Caco-2 (cell line): ENCODE results near the gene APOE. TPM values are rescaled to one million over a fixed set of nuclear protein-coding genes. Genes with fewer than 3 reads are reported as not detected.

ENCODE experiments used
- BruUV-seq: library from RNA; stranded (reverse); fragments of 400-500 nt; replicated peaks from 2 replicates; lab custom pipeline; 2021; lab: Mats Ljungman, UMichigan
- CTCF ChIA-PET: fragments of 300-600 bp; sonication (Branson Sonifier 250); formaldehyde crosslinking; loops from one replicate; lab custom pipeline; 2022; ENCODE audit warnings: antibody characterized with exemption; lab: Charles Lee
- POLR2A ChIA-PET: fragments of 300-600 bp; sonication (Branson Sonifier 250); formaldehyde crosslinking; loops from one replicate; lab custom pipeline; 2022; ENCODE audit warnings: antibody characterized with exemption; lab: Charles Lee
- DNase-seq, 2 experiments: peaks; one replicate each; pipeline versions ENCODE4 v3.0.0 to v3.0.0-alpha.2; 2020 to 2022
- H3K27me3 ChIP-seq: replicated peaks from 2 replicates; pipeline ENCODE4 v1.6.0; 2011; ENCODE audit warnings: low read length; ENCODE audit not compliant: control insufficient read depth, insufficient read depth
- H3K36me3 ChIP-seq: 2 replicates; pipeline ENCODE4 v1.5.1; 2011; ENCODE audit warnings: low read length; ENCODE audit not compliant: control insufficient read depth, insufficient read depth
- H3K4me1 ChIP-seq: fragments of 250-450 bp; sonication (Bioruptor Pico); 2 replicates; pipeline ENCODE4 v1.5.1; 2020; ENCODE audit warnings: mild to moderate bottlenecking
- H3K4me3 ChIP-seq: 2 replicates; pipeline ENCODE4 v1.5.1; 2011; ENCODE audit warnings: low read depth, mild to moderate bottlenecking, control low read depth, low read length
- H3K9me3 ChIP-seq: fragments of 250-450 bp; sonication (Bioruptor Pico); 2 replicates; pipeline ENCODE4 v1.5.1; 2020; ENCODE audit warnings: mild to moderate bottlenecking, moderate library complexity
- H3K27ac Mint-ChIP-seq: one replicate; pipeline ENCODE4 v1.8.0; 2022; ENCODE audit warnings: mixed read lengths; ENCODE audit not compliant: unreplicated experiment
- H3K27me3 Mint-ChIP-seq: one replicate; pipeline ENCODE4 v1.8.0; 2022; ENCODE audit warnings: mixed read lengths; ENCODE audit not compliant: insufficient read depth, unreplicated experiment
- H3K36me3 Mint-ChIP-seq: one replicate; pipeline ENCODE4 v1.8.0; 2022; ENCODE audit warnings: mild to moderate bottlenecking, mixed read lengths; ENCODE audit not compliant: insufficient read depth, unreplicated experiment
- H3K4me1 Mint-ChIP-seq: one replicate; pipeline ENCODE4 v1.8.0; 2022; ENCODE audit warnings: low read depth, mixed read lengths; ENCODE audit not compliant: unreplicated experiment
- H3K4me3 Mint-ChIP-seq: one replicate; pipeline ENCODE4 v1.8.0; 2022; ENCODE audit warnings: mild to moderate bottlenecking, moderate library complexity, mixed read lengths; ENCODE audit not compliant: unreplicated experiment
- H3K9me3 Mint-ChIP-seq: one replicate; pipeline ENCODE4 v1.8.0; 2022; ENCODE audit warnings: mixed read lengths; ENCODE audit not compliant: unreplicated experiment
- intact Hi-C: fragments of 100-400 bp; cut with micrococcal nuclease; formaldehyde crosslinking; loops from one replicate; pipeline ENCODE4 v1.10.0; 2022; ENCODE audit not compliant: unreplicated experiment
- total RNA-seq: library from RNA; stranded (reverse); gene quantifications from 2 replicates; pipeline ENCODE4 v1.2.3, GENCODE V29; 2022
- TF ChIP-seq, protein P1 (sequence below), 2 experiments: fragments of 200-600 bp in 1 of 2; IDR thresholded peaks; 1 replicate in 1 of 2; 2 replicates in 1 of 2; pipeline versions ENCODE4 v1.5.1 to v1.8.0; 2011 to 2022; ENCODE audit warnings: antibody characterized with exemption in 1 of 2, control low read depth in 1 of 2, inconsistent platforms in 1 of 2, low read depth in 1 of 2, low read length in 1 of 2, mild to moderate bottlenecking in 1 of 2, moderate library complexity in 1 of 2; ENCODE audit not compliant: insufficient read depth in 1 of 2, severe bottlenecking in 1 of 2, unreplicated experiment in 1 of 2

The APOE gene
- total RNA-seq, 1 experiment from 2014 or later: 1,404 TPM

GRCh38 chr19:44954649-44955504 lies 49.3 kb downstream of the APOE start, which contains the start of gene CLPTM1:
Gene CLPTM1 (plus strand): TSS chr19:44955380. CDS start chr19:44955396, 16 bp downstream.
- ChIA-PET POLR2A (interaction anchor here (0.6 to 1.0 kb wide), 8 partner anchors 20 to 343 kb away, joined by 3 to 35 read pairs (median 3); partner anchors contain the start of gene CLASRP), CTCF (interaction anchor here (1.0 kb wide), 2 partner anchors 49 to 51 kb away, joined by 3 read pairs; partner anchors contain the start of gene APOE)
- intact Hi-C loops: loop anchor here (1.0 to 5.0 kb wide), 3 partner anchors 48 to 108 kb away; partner anchors contain the start of gene NECTIN2
- H3K4me3 ChIP-seq: peak within 1 kb of the TSS; percentile 93
- peak within 1 kb of the TSS; percentile 99 for H3K4me3 Mint-ChIP-seq
- no peaks in the 10 kb centered on the region for H3K9me3 ChIP-seq
- H3K4me1 ChIP-seq: peaks cover 13% of the 10 kb centered on the region
- peak within 1 kb of the TSS; percentile 98 for H3K27ac Mint-ChIP-seq
- H3K36me3 Mint-ChIP-seq: peaks cover 23% of the 10 kb centered on the region
- peak; percentile 97 to 98 for DNase-seq
- TSS peak; percentile 95 for BruUV-seq
- H3K36me3 ChIP-seq: no peaks in the 10 kb centered on the region; the same call in 1 of the 2 replicates
- H3K27me3 Mint-ChIP-seq: no peaks in the 10 kb centered on the region
- no peaks in the 10 kb centered on the region for H3K9me3 Mint-ChIP-seq
- TF ChIP-seq, protein P1, sequence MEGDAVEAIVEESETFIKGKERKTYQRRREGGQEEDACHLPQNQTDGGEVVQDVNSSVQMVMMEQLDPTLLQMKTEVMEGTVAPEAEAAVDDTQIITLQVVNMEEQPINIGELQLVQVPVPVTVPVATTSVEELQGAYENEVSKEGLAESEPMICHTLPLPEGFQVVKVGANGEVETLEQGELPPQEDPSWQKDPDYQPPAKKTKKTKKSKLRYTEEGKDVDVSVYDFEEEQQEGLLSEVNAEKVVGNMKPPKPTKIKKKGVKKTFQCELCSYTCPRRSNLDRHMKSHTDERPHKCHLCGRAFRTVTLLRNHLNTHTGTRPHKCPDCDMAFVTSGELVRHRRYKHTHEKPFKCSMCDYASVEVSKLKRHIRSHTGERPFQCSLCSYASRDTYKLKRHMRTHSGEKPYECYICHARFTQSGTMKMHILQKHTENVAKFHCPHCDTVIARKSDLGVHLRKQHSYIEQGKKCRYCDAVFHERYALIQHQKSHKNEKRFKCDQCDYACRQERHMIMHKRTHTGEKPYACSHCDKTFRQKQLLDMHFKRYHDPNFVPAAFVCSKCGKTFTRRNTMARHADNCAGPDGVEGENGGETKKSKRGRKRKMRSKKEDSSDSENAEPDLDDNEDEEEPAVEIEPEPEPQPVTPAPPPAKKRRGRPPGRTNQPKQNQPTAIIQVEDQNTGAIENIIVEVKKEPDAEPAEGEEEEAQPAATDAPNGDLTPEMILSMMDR (IDR thresholded peaks at IDR 0.05; ENCODE audit: insufficient read depth in 1 of 2, low read depth in 1 of 2, low read length in 1 of 2, severe bottlenecking in 1 of 2, unreplicated experiment in 1 of 2): no peak
- peaks cover 16% of the 10 kb centered on the region for H3K4me1 Mint-ChIP-seq
- H3K27me3 ChIP-seq: no peaks in the 10 kb centered on the region

- Mint-ChIP-seq H3K27me3 (no peaks in the 10 kb centered on the region), H3K9me3 (no peaks in the 10 kb centered on the region), H3K36me3 (peaks cover 28% of the 10 kb centered on the region), H3K4me1 (peaks cover 16% of the 10 kb centered on the region), H3K27ac (peak overlapping the region; percentile 98), H3K4me3 (peak overlapping the region; percentile 99)
- Histone ChIP-seq H3K27me3 (no peaks in the 10 kb centered on the region), H3K4me1 (peaks cover 13% of the 10 kb centered on the region), H3K9me3 (no peaks in the 10 kb centered on the region), H3K4me3 (peak overlapping the region; percentile 93), H3K36me3 (peaks cover 2% of the 10 kb centered on the region; the same call in 1 of the 2 replicates)
- TF ChIP-seq, protein P1 (IDR thresholded peaks at IDR 0.05; ENCODE audit: insufficient read depth in 1 of 2, low read depth in 1 of 2, low read length in 1 of 2, severe bottlenecking in 1 of 2, unreplicated experiment in 1 of 2): no peak
- ChIA-PET CTCF (interaction anchor here (1.1 kb wide), 1 partner anchor 50 kb away, joined by 4 read pairs; the partner anchor contains the start of gene APOE), POLR2A (interaction anchor here (0.6 kb wide), 1 partner anchor 110 kb away, joined by 3 read pairs; no protein-coding TSS in a partner anchor)
- no peak for DNase-seq
- TSS peak; percentile 43 for BruUV-seq
- intact Hi-C loops: loop anchor here (1.0 to 2.0 kb wide), 2 partner anchors 47 to 104 kb away; no protein-coding TSS in a partner anchor
These were observed 50.2 kb downstream of the APOE start for GRCh38 chr19:44955505-44956439.
